Measurements from ENCODE around the gene CRX.
"Not testable (repeated sequence)": the region's sequence is repeated elsewhere in the genome, so short reads cannot be mapped to it uniquely, and the experiment has no call there.

The CRX gene

GRCh38 chr19:47803671-47804070 lies 18.1 kb upstream of the CRX start:
- DNase-seq, result not testable (repeated sequence)

GRCh38 chr19:47804451-47804850 lies 17.3 kb upstream of the CRX start, which contains the start of gene TPRX1:
TPRX1 (minus strand) TSS chr19:47804551; CDS start chr19:47804539, 12 bp downstream.
- DNase-seq, result not testable (repeated sequence)

GRCh38 chr19:47805313-47805712 lies 16.4 kb upstream of the CRX start:
- no peak for DNase-seq

GRCh38 chr19:47806435-47806834 lies 15.3 kb upstream of the CRX start:
- no peak for DNase-seq

GRCh38 chr19:47813304-47813994 lies 8.3 kb upstream of the CRX start:
- peak in 7 of 14 donors; percentile 1 to 48 (median 3) for DNase-seq

GRCh38 chr19:47813995-47814328 lies 7.8 kb upstream of the CRX start:
- no peak for DNase-seq

- DNase-seq, result not testable (repeated sequence)
Measured at GRCh38 chr19:47816270-47816669, 5.5 kb upstream of the CRX start.

GRCh38 chr19:47818221-47818620 lies 3.5 kb upstream of the CRX start:
- DNase-seq, result not testable (repeated sequence)

- no peak for DNase-seq
Measured at GRCh38 chr19:47819858-47820257, 1.9 kb upstream of the CRX start.

- no peak for DNase-seq
Measured at GRCh38 chr19:47820410-47820809, 1.3 kb upstream of the CRX start.

GRCh38 chr19:47824396-47824795 lies 2.7 kb downstream of the CRX start:
- no peak for DNase-seq

GRCh38 chr19:47826800-47827199 lies 5.1 kb downstream of the CRX start:
- DNase-seq, result no peak

GRCh38 chr19:47832723-47833122 lies 11.0 kb downstream of the CRX start:
- no peak for DNase-seq

GRCh38 chr19:47836038-47836437 lies 14.3 kb downstream of the CRX start:
- no peak for DNase-seq

GRCh38 chr19:47839411-47839810 lies 17.7 kb downstream of the CRX start:
- DNase-seq, result no peak

GRCh38 chr19:47839913-47840312 lies 18.2 kb downstream of the CRX start:
- DNase-seq, result no peak

GRCh38 chr19:47842941-47843340 lies 21.2 kb downstream of the CRX start:
- DNase-seq, result no peak

GRCh38 chr19:47848425-47848822 lies 26.7 kb downstream of the CRX start:
- no peak for DNase-seq

- DNase-seq, result no peak
Measured at GRCh38 chr19:47848823-47849473, 27.2 kb downstream of the CRX start.

- DNase-seq, result no peak
Measured at GRCh38 chr19:47853003-47853402, 31.3 kb downstream of the CRX start.

- DNase-seq, result no peak
Measured at GRCh38 chr19:47854459-47854858, 32.7 kb downstream of the CRX start.

GRCh38 chr19:47858231-47858630 lies 36.5 kb downstream of the CRX start:
- not testable (repeated sequence) for DNase-seq

- not testable (repeated sequence) for DNase-seq
Measured at GRCh38 chr19:47858646-47859285, 37.0 kb downstream of the CRX start, which contains the start of gene TPRX2. TPRX2 (plus strand) TSS chr19:47859235; CDS start chr19:47859247, 12 bp downstream.

GRCh38 chr19:47859838-47860237 lies 38.1 kb downstream of the CRX start:
- DNase-seq, result not testable (repeated sequence)
